Osteoblast (primary cell): ENCODE measurements around the gene NIPBL. TPM values are rescaled to one million over a fixed set of nuclear protein-coding genes. Genes with fewer than 3 reads are reported as not detected.
"Not testable (repeated sequence)": the region's sequence is repeated elsewhere in the genome, so short reads cannot be mapped to it uniquely, and the experiment has no call there.

Experiments used
- DNase-seq: peaks from one replicate; pipeline ENCODE4 v3.0.0; 2011; ENCODE audit warnings: low spot score, mixed read lengths; ENCODE audit not compliant: insufficient read length; ENCODE audit errors: missing footprints
- H2AFZ ChIP-seq: 2 replicates; pipeline ENCODE4 v1.6.0; 2011; ENCODE audit warnings: mild to moderate bottlenecking, low read length
- H3K27ac ChIP-seq: 2 replicates; pipeline ENCODE4 v1.5.1; 2011; ENCODE audit warnings: mild to moderate bottlenecking, low read depth, low read length, moderate library complexity
- H3K27me3 ChIP-seq: 2 replicates; pipeline ENCODE4 v1.6.0; 2012; ENCODE audit warnings: mild to moderate bottlenecking, control low read depth, inconsistent platforms, low read length, moderate library complexity; ENCODE audit not compliant: insufficient read depth
- H3K36me3 ChIP-seq: 2 replicates; pipeline ENCODE4 v1.5.1; 2011; ENCODE audit warnings: mild to moderate bottlenecking, low read length, control low read depth, moderate library complexity; ENCODE audit not compliant: insufficient read depth
- H3K4me1 ChIP-seq: 2 replicates; pipeline ENCODE4 v1.5.1; 2011; ENCODE audit warnings: mild to moderate bottlenecking, low read length, control low read depth, moderate library complexity; ENCODE audit not compliant: insufficient read depth
- H3K4me2 ChIP-seq: 2 replicates; pipeline ENCODE4 v1.6.0; 2011; ENCODE audit warnings: mild to moderate bottlenecking, low read length; ENCODE audit not compliant: insufficient read depth
- H3K4me3 ChIP-seq: fragments of 200-600 bp; sonication (generic); 3 replicates; pipeline ENCODE4 v1.5.1; 2012; ENCODE audit warnings: mild to moderate bottlenecking, low read length, inconsistent platforms; ENCODE audit not compliant: insufficient read depth
- H3K79me2 ChIP-seq: 2 replicates; pipeline ENCODE4 v1.6.0; 2012; ENCODE audit warnings: mild to moderate bottlenecking, low read length, control low read depth, inconsistent platforms; ENCODE audit not compliant: insufficient read depth
- H3K9me3 ChIP-seq: 2 replicates; pipeline ENCODE4 v1.5.1; 2011; ENCODE audit warnings: low read depth, low read length, control low read depth
- H4K20me1 ChIP-seq: 2 replicates; pipeline ENCODE4 v1.6.0; 2012; ENCODE audit warnings: mild to moderate bottlenecking, low read length, control low read depth; ENCODE audit not compliant: insufficient read depth
- total RNA-seq: library from RNA; depleted of rRNA; stranded (reverse); fragments of >200 nt; gene quantifications from 2 replicates; pipeline ENCODE4 v1.2.3, GENCODE V29; 2012
- TF ChIP-seq, protein P1 (sequence below): IDR thresholded peaks from 2 replicates; pipeline ENCODE4 v1.5.1; 2011; ENCODE audit warnings: mild to moderate bottlenecking, low read depth, low read length, moderate library complexity; ENCODE audit errors: extremely low read depth

The NIPBL gene
- total RNA-seq, 1 donor = 22.8 TPM

DNA sequence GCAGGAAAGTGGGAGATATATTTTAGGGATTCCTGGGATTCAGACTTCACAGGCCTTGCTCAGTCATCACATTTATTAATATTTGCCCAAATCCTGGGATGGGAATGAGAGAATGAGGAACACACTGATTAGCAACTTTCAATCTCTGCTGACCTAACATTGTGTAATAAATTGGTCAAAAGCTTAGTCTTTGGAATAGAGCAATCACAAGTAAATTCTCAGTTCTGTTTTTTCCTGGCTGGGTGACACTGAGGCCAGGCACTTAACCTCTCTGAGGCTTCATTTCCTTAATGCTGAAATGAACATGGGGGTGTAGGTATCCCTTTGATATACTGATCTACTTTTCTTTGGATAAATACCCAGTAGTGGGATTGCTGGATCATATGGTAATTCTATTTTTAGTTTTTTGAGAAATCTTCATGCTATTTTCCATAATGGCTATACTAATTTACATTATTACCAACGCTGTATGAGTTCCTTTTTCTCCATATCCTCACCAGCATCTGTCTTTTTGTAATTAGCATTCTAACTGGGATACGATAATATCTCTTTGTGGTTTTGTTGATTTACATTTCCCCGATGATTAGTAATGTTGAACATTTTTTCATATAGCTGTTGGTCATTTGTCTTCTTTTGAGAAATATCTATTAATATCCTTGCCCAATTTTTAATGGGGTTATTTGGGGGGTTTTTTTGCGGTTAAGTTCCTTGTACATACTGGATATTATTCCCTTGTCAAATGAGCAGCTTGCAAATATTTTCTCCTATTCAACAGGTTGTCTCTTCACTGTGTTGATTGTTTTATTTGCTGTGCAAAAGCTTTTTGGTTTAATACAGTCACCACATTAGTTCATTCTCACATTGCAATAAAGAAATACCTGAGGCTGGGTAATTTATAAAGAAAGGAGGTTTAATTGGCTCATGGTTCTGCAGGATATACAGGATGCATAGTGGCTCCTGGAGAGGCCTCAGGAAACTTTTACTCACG is 36.8 kb upstream of the NIPBL start:
- H3K4me2 ChIP-seq = no peak overlapping the region
- H3K9me3 ChIP-seq = no peaks in the 10 kb centered on the region
- H3K27ac ChIP-seq = no peak overlapping the region
- DNase-seq = no peak
- TF ChIP-seq, protein P1, sequence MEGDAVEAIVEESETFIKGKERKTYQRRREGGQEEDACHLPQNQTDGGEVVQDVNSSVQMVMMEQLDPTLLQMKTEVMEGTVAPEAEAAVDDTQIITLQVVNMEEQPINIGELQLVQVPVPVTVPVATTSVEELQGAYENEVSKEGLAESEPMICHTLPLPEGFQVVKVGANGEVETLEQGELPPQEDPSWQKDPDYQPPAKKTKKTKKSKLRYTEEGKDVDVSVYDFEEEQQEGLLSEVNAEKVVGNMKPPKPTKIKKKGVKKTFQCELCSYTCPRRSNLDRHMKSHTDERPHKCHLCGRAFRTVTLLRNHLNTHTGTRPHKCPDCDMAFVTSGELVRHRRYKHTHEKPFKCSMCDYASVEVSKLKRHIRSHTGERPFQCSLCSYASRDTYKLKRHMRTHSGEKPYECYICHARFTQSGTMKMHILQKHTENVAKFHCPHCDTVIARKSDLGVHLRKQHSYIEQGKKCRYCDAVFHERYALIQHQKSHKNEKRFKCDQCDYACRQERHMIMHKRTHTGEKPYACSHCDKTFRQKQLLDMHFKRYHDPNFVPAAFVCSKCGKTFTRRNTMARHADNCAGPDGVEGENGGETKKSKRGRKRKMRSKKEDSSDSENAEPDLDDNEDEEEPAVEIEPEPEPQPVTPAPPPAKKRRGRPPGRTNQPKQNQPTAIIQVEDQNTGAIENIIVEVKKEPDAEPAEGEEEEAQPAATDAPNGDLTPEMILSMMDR = no peak
- no peaks in the 10 kb centered on the region for H3K36me3 ChIP-seq
- no peak overlapping the region for H2AFZ ChIP-seq
- no peaks in the 10 kb centered on the region for H3K79me2 ChIP-seq
- H3K4me1 ChIP-seq = no peaks in the 10 kb centered on the region
- no peak overlapping the region for H3K4me3 ChIP-seq
- peaks cover 18% of the 10 kb centered on the region for H3K27me3 ChIP-seq
- H4K20me1 ChIP-seq = no peaks in the 10 kb centered on the region

DNA sequence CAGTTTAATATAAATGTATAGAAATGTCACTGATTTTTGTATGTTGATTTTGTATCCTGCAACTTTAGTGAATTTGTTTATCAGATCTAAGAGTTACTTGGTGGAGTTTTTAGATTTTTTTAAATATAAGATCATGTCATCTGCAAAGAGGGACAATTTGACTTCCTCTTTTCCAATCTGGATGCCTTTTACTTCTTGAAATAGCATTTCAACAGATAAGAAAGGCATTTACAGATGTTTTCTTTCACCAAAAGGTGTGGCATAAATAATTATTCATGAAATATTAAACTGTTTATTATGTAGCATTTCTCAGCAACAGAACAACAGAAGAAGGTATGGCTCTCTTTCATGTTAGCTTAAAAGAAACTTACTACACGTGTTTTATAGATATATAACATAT is 34.9 kb upstream of the NIPBL start:
- no peak overlapping the region for H3K27ac ChIP-seq
- TF ChIP-seq, protein P1 = no peak

DNA sequence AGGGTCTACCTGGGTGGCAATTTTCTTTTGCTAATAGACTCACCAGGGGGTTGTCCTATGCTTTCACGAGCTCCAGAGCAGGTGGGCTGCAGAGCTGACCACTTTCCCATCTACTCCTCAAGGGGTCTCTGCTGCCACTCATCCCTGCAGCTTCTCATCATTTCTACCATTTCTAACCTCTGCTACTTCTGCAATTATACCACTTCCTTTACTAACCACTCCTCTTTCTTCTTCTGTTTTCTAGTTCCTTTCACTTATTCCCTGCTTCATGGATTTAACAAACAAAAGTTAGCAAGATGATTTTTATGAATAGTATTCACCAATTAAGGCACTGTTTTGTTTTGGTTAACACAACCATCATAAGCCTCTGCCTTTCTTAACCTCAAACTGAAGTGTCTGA is 34.5 kb upstream of the NIPBL start:
- Histone ChIP-seq H4K20me1 (no peaks in the 10 kb centered on the region), H3K4me1 (no peaks in the 10 kb centered on the region), H3K4me2 (no peak overlapping the region), H3K27me3 (peaks cover 13% of the 10 kb centered on the region), H3K4me3 (no peak overlapping the region), H3K79me2 (no peaks in the 10 kb centered on the region), H3K36me3 (no peaks in the 10 kb centered on the region), H2AFZ (no peak overlapping the region), H3K27ac (no peak overlapping the region), H3K9me3 (no peaks in the 10 kb centered on the region)
- TF ChIP-seq, protein P1 = no peak
- no peak for DNase-seq

More for the DNA sequence above, 34.9 kb upstream of the NIPBL start:
- no peak for DNase-seq
- H3K9me3 ChIP-seq = no peaks in the 10 kb centered on the region
- H3K4me1 ChIP-seq = no peaks in the 10 kb centered on the region
- H3K4me2 ChIP-seq = no peak overlapping the region
- H4K20me1 ChIP-seq = no peaks in the 10 kb centered on the region
- H3K36me3 ChIP-seq = no peaks in the 10 kb centered on the region
- H3K4me3 ChIP-seq = no peak overlapping the region
- H3K27me3 ChIP-seq = peaks cover 15% of the 10 kb centered on the region
- no peaks in the 10 kb centered on the region for H3K79me2 ChIP-seq
- no peak overlapping the region for H2AFZ ChIP-seq

DNA sequence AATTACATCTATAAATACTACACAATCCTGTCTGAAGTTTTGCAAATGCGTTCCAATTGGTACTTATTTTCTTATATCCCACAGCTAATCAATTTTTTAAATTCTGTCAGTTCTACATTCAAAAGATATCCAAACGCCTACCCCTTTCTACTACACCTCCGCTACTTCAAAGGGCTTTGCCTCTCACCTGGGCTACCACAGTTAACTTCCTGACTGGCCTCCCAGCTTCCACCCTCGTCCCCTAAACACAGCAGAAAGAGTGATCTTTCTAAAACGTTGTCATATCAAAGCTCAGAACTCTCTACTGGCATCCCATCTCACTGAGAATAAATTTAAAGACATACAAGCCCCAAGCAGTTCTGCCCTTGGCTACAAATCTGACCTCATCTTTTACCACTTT is 32.3 kb upstream of the NIPBL start:
- Histone ChIP-seq H3K4me3 (no peak overlapping the region), H4K20me1 (no peaks in the 10 kb centered on the region), H3K27ac (no peak overlapping the region), H3K36me3 (no peaks in the 10 kb centered on the region), H3K79me2 (no peaks in the 10 kb centered on the region), H3K9me3 (no peaks in the 10 kb centered on the region), H2AFZ (no peak overlapping the region), H3K4me2 (no peak overlapping the region), H3K4me1 (no peaks in the 10 kb centered on the region), H3K27me3 (peaks cover 7% of the 10 kb centered on the region)
- TF ChIP-seq, protein P1 = no peak
- no peak for DNase-seq

DNA sequence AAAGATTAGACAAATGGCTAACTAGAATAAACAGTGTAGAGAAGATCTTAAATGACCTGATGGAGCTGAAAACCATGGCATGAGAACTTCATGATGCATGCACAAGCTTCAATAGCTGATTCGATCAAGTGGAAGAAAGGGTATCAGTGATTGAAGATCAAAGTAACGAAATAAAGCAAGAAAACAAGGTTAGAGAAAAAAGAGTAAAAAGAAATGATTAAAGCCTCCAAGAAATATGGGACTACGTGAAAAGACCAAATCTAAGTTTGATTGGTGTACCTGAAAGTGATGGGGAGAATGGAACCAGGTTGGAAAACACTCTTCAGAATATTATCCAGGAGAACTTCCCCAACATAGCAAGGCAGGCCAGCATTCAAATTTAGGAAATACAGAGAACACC is 28.0 kb upstream of the NIPBL start:
- H3K79me2 ChIP-seq, H2AFZ ChIP-seq: not testable (repeated sequence)

DNA sequence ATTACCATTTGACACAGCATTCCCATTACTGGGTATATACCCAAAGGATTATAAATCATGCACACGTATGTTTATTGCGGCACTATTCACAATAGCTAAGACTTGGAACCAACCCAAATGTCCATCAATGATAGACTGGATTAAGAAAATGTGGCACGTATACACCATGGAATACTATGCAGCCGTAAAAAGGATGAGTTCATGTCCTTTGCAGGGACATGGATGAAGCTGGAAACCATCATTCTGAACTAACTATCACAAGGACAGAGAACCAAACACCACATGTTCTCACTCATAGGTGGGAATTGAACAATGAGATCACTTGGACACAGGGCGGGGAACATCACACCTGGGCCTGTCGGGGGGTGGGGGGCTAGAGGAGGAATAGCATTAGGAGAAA is 23.7 kb upstream of the NIPBL start:
- not testable (repeated sequence) for H3K27ac ChIP-seq, H2AFZ ChIP-seq, H3K4me3 ChIP-seq, H3K4me1 ChIP-seq, H3K9me3 ChIP-seq, DNase-seq, H3K79me2 ChIP-seq, H3K4me2 ChIP-seq, H3K36me3 ChIP-seq, H4K20me1 ChIP-seq, H3K27me3 ChIP-seq

More for the DNA sequence above, 28.0 kb upstream of the NIPBL start:
- not testable (repeated sequence) for H3K4me3 ChIP-seq, H3K9me3 ChIP-seq, H3K36me3 ChIP-seq, DNase-seq, H4K20me1 ChIP-seq, H3K27ac ChIP-seq, H3K4me2 ChIP-seq, H3K4me1 ChIP-seq, H3K27me3 ChIP-seq
